HCT116 (cell line): ENCODE results near the gene RABL3. TPM values are rescaled to one million over a fixed set of nuclear protein-coding genes. Genes with fewer than 3 reads are reported as not detected.

ENCODE experiments used
- ATAC-seq: fragments of 200-7000 bp; cut with Tn5 transposase; 2 replicates; pipeline ENCODE4 v1.9.1; 2020; ENCODE audit warnings: mild to moderate bottlenecking, moderate library complexity
- BruUV-seq: library from RNA; stranded (reverse); fragments of 400-500 nt; replicated peaks from 2 replicates; lab custom pipeline; 2021; lab: Mats Ljungman, UMichigan
- CTCF ChIA-PET: fragments of 300-600 bp; sonication (Branson Sonifier 250); formaldehyde crosslinking; loops from one replicate; lab custom pipeline; 2021; ENCODE audit warnings: antibody characterized with exemption; lab: Charles Lee
- POLR2A ChIA-PET: fragments of 300-600, 350-600 bp; sonication (Branson Sonifier 250); formaldehyde crosslinking; loops from one replicate; lab custom pipeline; 2021; ENCODE audit warnings: antibody characterized with exemption; lab: Charles Lee
- RAD21 ChIA-PET, 2 experiments: fragments of 300-600 bp; sonication (Branson Sonifier 250); formaldehyde crosslinking; loops; one replicate each; lab custom pipeline; 2023; ENCODE audit warnings: low total read pairs in 2 of 2; ENCODE audit not compliant: uncharacterized antibody in 2 of 2, unreplicated experiment in 2 of 2, low non-redundant PET in 1 of 2; lab: Charles Lee
- DNase-seq: peaks from one replicate; pipeline ENCODE4 v3.0.0-alpha.2; 2010; ENCODE audit warnings: low read depth, low spot score
- H2AFZ ChIP-seq: fragments of 200-600 bp; shearing (Covaris generic), sonication (generic); 2 replicates; pipeline ENCODE4 v1.6.1; 2017; ENCODE audit warnings: low read depth, mixed run types, mixed read lengths, antibody characterized with exemption, low read length; ENCODE audit not compliant: poor library complexity, severe bottlenecking
- H3K27ac ChIP-seq: 2 replicates; pipeline ENCODE4 v1.5.1; 2012; ENCODE audit warnings: low read depth, low read length
- H3K27me3 ChIP-seq: fragments of 200-600 bp; sonication (generic); 2 replicates; pipeline ENCODE4 v1.6.1; 2016; ENCODE audit warnings: mixed run types, low read length, mixed read lengths; ENCODE audit not compliant: insufficient read depth
- H3K36me3 ChIP-seq, 2 experiments: fragments of 200-500 bp in 1 of 2; fragments of 200-600 bp in 1 of 2; sonication (Bioruptor generic) in 1 of 2; sonication (generic) in 1 of 2; 2 replicates each; pipeline versions ENCODE4 v1.5.1 to v1.6.1; 2014 to 2016; ENCODE audit warnings: low read length in 2 of 2, inconsistent platforms in 1 of 2, mixed read lengths in 1 of 2, mixed run types in 1 of 2; ENCODE audit not compliant: insufficient read depth in 2 of 2, control insufficient read depth in 1 of 2
- H3K4me1 ChIP-seq, 2 experiments: fragments of 200-600 bp in 1 of 2; sonication (generic) in 1 of 2; 2 replicates each; pipeline versions ENCODE4 v1.5.1 to v1.6.1; 2012 to 2017; ENCODE audit warnings: low read length in 2 of 2, inconsistent platforms in 1 of 2, mild to moderate bottlenecking in 1 of 2, mixed read lengths in 1 of 2, mixed run types in 1 of 2, moderate library complexity in 1 of 2; ENCODE audit not compliant: insufficient read depth in 2 of 2, control insufficient read depth in 1 of 2
- H3K4me2 ChIP-seq: fragments of 200-600 bp; sonication (generic); 2 replicates; pipeline ENCODE4 v1.6.1; 2017; ENCODE audit warnings: mixed run types, low read length, mixed read lengths
- H3K4me3 ChIP-seq, 2 experiments: fragments of 200-600 bp in 1 of 2; sonication (generic) in 1 of 2; replicated peaks in 1 of 2; 2 replicates each; pipeline ENCODE4 v1.5.1; 2011 to 2016; ENCODE audit warnings: low read length in 2 of 2, control low read depth in 1 of 2, low read depth in 1 of 2, mild to moderate bottlenecking in 1 of 2, mixed read lengths in 1 of 2, mixed run types in 1 of 2
- H3K79me2 ChIP-seq: fragments of 200-600 bp; sonication (generic); 2 replicates; pipeline ENCODE4 v1.6.1; 2017; ENCODE audit warnings: mild to moderate bottlenecking, mixed run types, low read length, moderate library complexity, mixed read lengths; ENCODE audit not compliant: insufficient read depth
- H3K9ac ChIP-seq: fragments of 200-600 bp; sonication (generic); 2 replicates; pipeline ENCODE4 v1.6.1; 2016; ENCODE audit warnings: low read length, mixed read lengths
- H3K9me2 ChIP-seq: fragments of 200-600 bp; sonication (generic), shearing (Covaris generic); 2 replicates; pipeline ENCODE4 v1.6.1; 2017; ENCODE audit warnings: mixed run types, mild to moderate bottlenecking, moderate library complexity; ENCODE audit not compliant: insufficient read depth
- H3K9me3 ChIP-seq, 2 experiments: fragments of 200-500 bp in 1 of 2; fragments of 200-600 bp in 1 of 2; sonication (Bioruptor generic) in 1 of 2; sonication (generic) in 1 of 2; 2 replicates each; pipeline ENCODE4 v1.6.1; 2014 to 2017; ENCODE audit warnings: low read length in 2 of 2, mixed read lengths in 2 of 2, inconsistent platforms in 1 of 2, low read depth in 1 of 2, mild to moderate bottlenecking in 1 of 2, mixed run types in 1 of 2, moderate library complexity in 1 of 2; ENCODE audit not compliant: control insufficient read depth in 1 of 2, insufficient read depth in 1 of 2
- H4K20me1 ChIP-seq: fragments of 200-600 bp; sonication (generic), shearing (Covaris generic); 2 replicates; pipeline ENCODE4 v1.6.1; 2017; ENCODE audit warnings: mixed run types, mild to moderate bottlenecking, moderate library complexity; ENCODE audit not compliant: insufficient read depth
- EGR1 ChIP-seq: IDR thresholded peaks from 2 replicates; pipeline ENCODE4 v1.6.1; 2012; ENCODE audit warnings: low read depth
- EZH2 ChIP-seq: fragments of 200-600 bp; sonication (generic); IDR thresholded peaks from 2 replicates; pipeline ENCODE4 v1.6.1; 2017; ENCODE audit warnings: antibody characterized with exemption, mixed run types
- EZH2phosphoT487 ChIP-seq: fragments of 200-600 bp; IDR thresholded peaks from 2 replicates; pipeline ENCODE4 v1.6.1; 2018; ENCODE audit warnings: antibody characterized with exemption, borderline replicate concordance
- POLR2A ChIP-seq: IDR thresholded peaks from 2 replicates; pipeline ENCODE4 v1.7.0; 2011; ENCODE audit warnings: borderline replicate concordance; ENCODE audit not compliant: insufficient read depth, insufficient read length; ENCODE audit errors: extremely low read depth
- SP1 ChIP-seq: IDR thresholded peaks from 2 replicates; pipeline ENCODE4 v1.6.1; 2012; ENCODE audit warnings: low read depth
- SRF ChIP-seq: IDR thresholded peaks from 2 replicates; pipeline ENCODE4 v1.6.1; 2012; ENCODE audit warnings: low read depth
- YY1 ChIP-seq: IDR thresholded peaks from 2 replicates; pipeline ENCODE4 v1.6.1; 2011; ENCODE audit warnings: low read length, low read depth, moderate library complexity, mild to moderate bottlenecking; ENCODE audit not compliant: insufficient replicate concordance; ENCODE audit errors: extremely low read depth
- ZFX ChIP-seq: fragments of 450-650 bp; IDR thresholded peaks from 2 replicates; pipeline ENCODE4 v1.6.1; 2017
- ZNF274 ChIP-seq: fragments of 200-500 bp; sonication (Bioruptor generic); IDR thresholded peaks from 2 replicates; pipeline ENCODE4 v1.6.1; 2014; ENCODE audit warnings: mild to moderate bottlenecking, low read depth, low read length, inconsistent platforms
- intact Hi-C: fragments of 100-400 bp; cut with micrococcal nuclease; formaldehyde crosslinking; loops from 2 replicates; pipeline ENCODE4 v1.10.0; 2022
- total RNA-seq: library from RNA; stranded (reverse); gene quantifications from one replicate; pipeline ENCODE4 v1.2.1, GENCODE V29; 2021; ENCODE audit not compliant: unreplicated experiment
- TF ChIP-seq, protein P1 (sequence below): IDR thresholded peaks from 2 replicates; pipeline ENCODE4 v1.6.1; 2012
- TF ChIP-seq, protein P2 (sequence below): IDR thresholded peaks from 2 replicates; pipeline ENCODE4 v1.6.1; 2012; ENCODE audit warnings: low read depth

The RABL3 gene
- total RNA-seq, 1 experiment from 2014 or later: 23.8 TPM

DNA sequence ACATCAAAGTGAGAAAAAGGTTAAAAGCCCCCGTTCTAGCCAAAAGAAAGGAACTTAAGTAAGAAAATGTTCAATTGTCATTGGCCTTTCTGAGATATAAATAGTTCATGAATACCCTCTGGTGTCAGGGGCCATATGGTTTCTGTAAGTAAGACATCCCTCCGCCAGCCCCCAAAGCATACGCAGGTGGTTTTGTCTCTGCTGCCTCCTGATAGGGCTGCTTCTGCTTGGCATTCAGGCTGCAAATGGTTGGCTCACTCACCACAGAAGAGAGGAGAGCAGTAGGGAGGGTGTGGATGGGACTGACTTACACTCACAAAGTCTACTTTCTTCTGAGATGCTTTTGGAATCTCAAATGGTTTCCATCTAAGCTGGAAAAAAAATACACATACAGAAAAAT lies 90.0 kb downstream of the RABL3 start:
- ChIA-PET RAD21 (no interaction called here), POLR2A (no interaction called here), CTCF (no interaction called here)
- Histone ChIP-seq H3K27ac (no peak overlapping the region), H4K20me1 (no peaks in the 10 kb centered on the region), H3K9me3 (no peaks in the 10 kb centered on the region), H3K9ac (no peak overlapping the region), H3K4me3 (no peak overlapping the region), H3K36me3 (no peaks in the 10 kb centered on the region), H3K4me1 (no peaks in the 10 kb centered on the region), H3K79me2 (no peaks in the 10 kb centered on the region), H3K4me2 (no peak overlapping the region), H3K9me2 (no peaks in the 10 kb centered on the region), H3K27me3 (no peaks in the 10 kb centered on the region), H2AFZ (no peak overlapping the region)
- TF ChIP-seq EZH2phosphoT487: no peak
- no TSS peak for BruUV-seq
- DNase-seq (no peak), ATAC-seq (no peak)
- intact Hi-C loops: no loop called here

DNA sequence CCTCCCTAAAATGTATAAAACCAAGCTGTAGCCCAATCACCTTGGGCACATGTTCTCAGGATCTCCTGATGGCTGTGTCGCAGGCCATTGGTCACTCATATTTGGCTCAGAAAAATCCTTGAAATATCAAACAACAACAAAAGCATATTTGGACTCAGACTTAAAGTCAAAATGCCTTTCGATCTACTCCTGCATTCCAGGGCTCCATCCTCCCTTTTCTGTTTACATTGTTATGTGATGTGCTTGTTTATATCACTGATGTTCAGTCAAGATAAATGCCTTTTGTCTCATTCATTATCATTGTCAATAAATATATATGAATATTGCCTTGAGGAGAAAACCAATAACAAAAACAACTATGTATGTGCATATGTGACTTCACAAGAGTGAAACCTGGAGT lies 92.0 kb downstream of the RABL3 start:
- ChIA-PET CTCF (no interaction called here), RAD21 (no interaction called here)
- BruUV-seq: no TSS peak
- Histone ChIP-seq H3K9me3 (no peaks in the 10 kb centered on the region), H3K79me2 (no peaks in the 10 kb centered on the region), H2AFZ (no peak overlapping the region), H3K4me2 (no peak overlapping the region), H3K9ac (no peak overlapping the region)
- intact Hi-C loops: no loop called here
- DNase-seq: no peak
- no peak for TF ChIP-seq SP1
- no peak for TF ChIP-seq ZNF274
- TF ChIP-seq SRF: no peak
- TF ChIP-seq, protein P1, sequence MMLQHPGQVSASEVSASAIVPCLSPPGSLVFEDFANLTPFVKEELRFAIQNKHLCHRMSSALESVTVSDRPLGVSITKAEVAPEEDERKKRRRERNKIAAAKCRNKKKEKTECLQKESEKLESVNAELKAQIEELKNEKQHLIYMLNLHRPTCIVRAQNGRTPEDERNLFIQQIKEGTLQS: no peak
- no peak for TF ChIP-seq POLR2A
- TF ChIP-seq ZFX: no peak
- no peak for TF ChIP-seq EZH2
- TF ChIP-seq, protein P2, sequence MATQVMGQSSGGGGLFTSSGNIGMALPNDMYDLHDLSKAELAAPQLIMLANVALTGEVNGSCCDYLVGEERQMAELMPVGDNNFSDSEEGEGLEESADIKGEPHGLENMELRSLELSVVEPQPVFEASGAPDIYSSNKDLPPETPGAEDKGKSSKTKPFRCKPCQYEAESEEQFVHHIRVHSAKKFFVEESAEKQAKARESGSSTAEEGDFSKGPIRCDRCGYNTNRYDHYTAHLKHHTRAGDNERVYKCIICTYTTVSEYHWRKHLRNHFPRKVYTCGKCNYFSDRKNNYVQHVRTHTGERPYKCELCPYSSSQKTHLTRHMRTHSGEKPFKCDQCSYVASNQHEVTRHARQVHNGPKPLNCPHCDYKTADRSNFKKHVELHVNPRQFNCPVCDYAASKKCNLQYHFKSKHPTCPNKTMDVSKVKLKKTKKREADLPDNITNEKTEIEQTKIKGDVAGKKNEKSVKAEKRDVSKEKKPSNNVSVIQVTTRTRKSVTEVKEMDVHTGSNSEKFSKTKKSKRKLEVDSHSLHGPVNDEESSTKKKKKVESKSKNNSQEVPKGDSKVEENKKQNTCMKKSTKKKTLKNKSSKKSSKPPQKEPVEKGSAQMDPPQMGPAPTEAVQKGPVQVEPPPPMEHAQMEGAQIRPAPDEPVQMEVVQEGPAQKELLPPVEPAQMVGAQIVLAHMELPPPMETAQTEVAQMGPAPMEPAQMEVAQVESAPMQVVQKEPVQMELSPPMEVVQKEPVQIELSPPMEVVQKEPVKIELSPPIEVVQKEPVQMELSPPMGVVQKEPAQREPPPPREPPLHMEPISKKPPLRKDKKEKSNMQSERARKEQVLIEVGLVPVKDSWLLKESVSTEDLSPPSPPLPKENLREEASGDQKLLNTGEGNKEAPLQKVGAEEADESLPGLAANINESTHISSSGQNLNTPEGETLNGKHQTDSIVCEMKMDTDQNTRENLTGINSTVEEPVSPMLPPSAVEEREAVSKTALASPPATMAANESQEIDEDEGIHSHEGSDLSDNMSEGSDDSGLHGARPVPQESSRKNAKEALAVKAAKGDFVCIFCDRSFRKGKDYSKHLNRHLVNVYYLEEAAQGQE: no peak
- TF ChIP-seq EGR1: no peak
- TF ChIP-seq YY1: no peak
- TF ChIP-seq, all 23 proteins: peak for 0
- ATAC-seq: no peak
- Histone ChIP-seq H3K9me2 (no peaks in the 10 kb centered on the region), H3K4me1 (no peaks in the 10 kb centered on the region), H4K20me1 (no peaks in the 10 kb centered on the region), H3K4me3 (no peak overlapping the region), H3K27ac (no peak overlapping the region), H3K27me3 (no peaks in the 10 kb centered on the region), H3K36me3 (no peaks in the 10 kb centered on the region)
- POLR2A ChIA-PET: no interaction called here
